ENCODE measurements around the gene ZNF740. TPM values are rescaled to one million over a fixed set of nuclear protein-coding genes. Genes with fewer than 3 reads are reported as not detected.
A peak's percentile ranks its signal among the peaks of the same experiment; 100 is the strongest.

The ZNF740 gene
- total RNA-seq, 1 experiment from 2014 or later = 49.7 TPM

- H3K27ac ChIP-seq (ENCODE audit: low read depth, low read length) = peak overlapping the region; percentile 46
- ChIA-PET CTCF (interaction anchor here (1.0 to 1.6 kb wide), 5 partner anchors 20 to 104 kb away, joined by 3 to 5 read pairs (median 4); partner anchors contain the start of genes AAAS and ESPL1), POLR2A (interaction anchor here (1.4 kb wide), 1 partner anchor 11 kb away, joined by 3 read pairs; no protein-coding TSS in a partner anchor), RAD21 (ENCODE audit: low non-redundant PET in 1 of 2, low total read pairs in 2 of 2, uncharacterized antibody in 2 of 2, unreplicated experiment in 2 of 2) (interaction anchor here in 1 of 2 experiments (0.7 kb wide), 1 partner anchor 164 kb away, joined by 3 read pairs; no protein-coding TSS in a partner anchor)
- ATAC-seq (no peak), DNase-seq (ENCODE audit: low read depth, low spot score) (no peak)
- H3K4me2 ChIP-seq (ENCODE audit: low read length) = peak overlapping the region; percentile 100
- peak overlapping the region in 1 of 2 experiments; percentile 15; a peak in 1 of 4 replicates for H3K4me3 ChIP-seq (replicated peaks in 1 of 2; ENCODE audit: low read depth in 1 of 2, low read length in 2 of 2)
- intact Hi-C loops (cut with micrococcal nuclease) = no loop called here
- H3K79me2 ChIP-seq (ENCODE audit: insufficient read depth, low read length) = peaks cover 40% of the 10 kb centered on the region
- H3K9me2 ChIP-seq (ENCODE audit: insufficient read depth) = no peaks in the 10 kb centered on the region
- peaks cover 25 to 52% of the 10 kb centered on the region in 2 experiments for H3K4me1 ChIP-seq (ENCODE audit: control insufficient read depth in 1 of 2, insufficient read depth in 2 of 2, low read length in 2 of 2)
- TF ChIP-seq ZBTB33 (IDR thresholded peaks at IDR 0.05; ENCODE audit: extremely low read depth, insufficient replicate concordance, low read length) = no peak
- TF ChIP-seq SIN3A (IDR thresholded peaks at IDR 0.05; ENCODE audit: low read depth) = no peak
- peak; percentile 28; the same call in 1 of the 2 replicates for TF ChIP-seq POLR2AphosphoS5 (IDR thresholded peaks at IDR 0.05; ENCODE audit: low read depth, low read length)
- BruUV-seq (replicated peaks) = no TSS peak
- no peaks in the 10 kb centered on the region for H3K9me3 ChIP-seq (ENCODE audit: control insufficient read depth in 1 of 2, insufficient read depth in 1 of 2, low read depth in 1 of 2, low read length in 2 of 2)
- H3K36me3 ChIP-seq (ENCODE audit: control insufficient read depth in 1 of 2, insufficient read depth in 2 of 2, low read length in 2 of 2) = peaks cover 7 to 13% of the 10 kb centered on the region in 2 experiments; a peak in 3 of 4 replicates
- no peaks in the 10 kb centered on the region for H4K20me1 ChIP-seq (ENCODE audit: insufficient read depth)
- H3K9ac ChIP-seq (ENCODE audit: low read length) = peak overlapping the region; percentile 93
- no peaks in the 10 kb centered on the region for H3K27me3 ChIP-seq (ENCODE audit: insufficient read depth, low read length)
- H2AFZ ChIP-seq (ENCODE audit: low read depth, low read length, poor library complexity, severe bottlenecking) = no peak overlapping the region
These were observed 36.8 kb downstream of the ZNF740 start for GRCh38 chr12:53217051-53217930.

GRCh38 chr12:53217931-53218307, 37.4 kb downstream of the ZNF740 start:
- Histone ChIP-seq H3K36me3 (ENCODE audit: control insufficient read depth in 1 of 2, insufficient read depth in 2 of 2, low read length in 2 of 2) (peaks cover 2 to 7% of the 10 kb centered on the region in 2 experiments; a peak in 3 of 4 replicates), H3K79me2 (ENCODE audit: insufficient read depth, low read length) (peaks cover 40% of the 10 kb centered on the region), H4K20me1 (ENCODE audit: insufficient read depth) (no peaks in the 10 kb centered on the region), H3K4me3 (replicated peaks in 1 of 2; ENCODE audit: low read depth in 1 of 2, low read length in 2 of 2) (peak overlapping the region in 1 of 2 experiments; percentile 15; a peak in 1 of 4 replicates), H3K9me2 (ENCODE audit: insufficient read depth) (no peaks in the 10 kb centered on the region), H3K9me3 (ENCODE audit: control insufficient read depth in 1 of 2, insufficient read depth in 1 of 2, low read depth in 1 of 2, low read length in 2 of 2) (no peaks in the 10 kb centered on the region), H3K4me1 (ENCODE audit: control insufficient read depth in 1 of 2, insufficient read depth in 2 of 2, low read length in 2 of 2) (peaks cover 30 to 58% of the 10 kb centered on the region in 2 experiments), H3K4me2 (ENCODE audit: low read length) (peak overlapping the region; percentile 100), H3K27ac (ENCODE audit: low read depth, low read length) (peak overlapping the region; percentile 46), H3K27me3 (ENCODE audit: insufficient read depth, low read length) (no peaks in the 10 kb centered on the region), H2AFZ (ENCODE audit: low read depth, low read length, poor library complexity, severe bottlenecking) (no peak overlapping the region), H3K9ac (ENCODE audit: low read length) (peak overlapping the region; percentile 93)
- POLR2A ChIA-PET = interaction anchor here (1.4 kb wide), 1 partner anchor 11 kb away, joined by 3 read pairs; no protein-coding TSS in a partner anchor
- RAD21 ChIA-PET (ENCODE audit: low non-redundant PET in 1 of 2, low total read pairs in 2 of 2, uncharacterized antibody in 2 of 2, unreplicated experiment in 2 of 2) = no interaction called here
- BruUV-seq (replicated peaks) = no TSS peak
- intact Hi-C loops (cut with micrococcal nuclease) = no loop called here
- DNase-seq (ENCODE audit: low read depth, low spot score) (no peak), ATAC-seq (no peak)
- CTCF ChIA-PET = interaction anchor here (1.0 to 1.6 kb wide), 3 partner anchors 50 to 103 kb away, joined by 3 to 5 read pairs (median 4); partner anchors contain the start of genes AAAS and ESPL1
- no peak for TF ChIP-seq MAX (IDR thresholded peaks at IDR 0.05)
- TF ChIP-seq SRF (IDR thresholded peaks at IDR 0.05; ENCODE audit: low read depth) = no peak
- TF ChIP-seq ZNF274 (IDR thresholded peaks at IDR 0.05; ENCODE audit: low read depth, low read length) = no peak
- TF ChIP-seq EGR1 (IDR thresholded peaks at IDR 0.05; ENCODE audit: low read depth) = no peak
- no peak for TF ChIP-seq EZH2phosphoT487 (IDR thresholded peaks at IDR 0.05; ENCODE audit: borderline replicate concordance)
- no peak for TF ChIP-seq CBX3 (IDR thresholded peaks at IDR 0.05; ENCODE audit: low read depth)
- no peak for TF ChIP-seq ZFX (IDR thresholded peaks at IDR 0.05)
- TF ChIP-seq ZBTB33 (IDR thresholded peaks at IDR 0.05; ENCODE audit: extremely low read depth, insufficient replicate concordance, low read length) = no peak
- TF ChIP-seq POLR2AphosphoS5 (IDR thresholded peaks at IDR 0.05; ENCODE audit: low read depth, low read length) = no peak
